ENCODE data around the gene CSRP3.
"Not testable (repeated sequence)": the region's sequence is repeated elsewhere in the genome, so short reads cannot be mapped to it uniquely, and the experiment has no call there.

The CSRP3 gene

GRCh38 chr11:19145319-19145718 lies 56.5 kb downstream of the CSRP3 start:
- H2AFZ ChIP-seq (ENCODE audit: low read length) = no peak overlapping the region
- no peak overlapping the region for H3K4me2 ChIP-seq (ENCODE audit: low read depth, low read length, poor library complexity, severe bottlenecking)
- H3K4me1 ChIP-seq (ENCODE audit: insufficient read depth, low read length, poor library complexity, severe bottlenecking) = no peaks in the 10 kb centered on the region
- no peak overlapping the region for H3K9ac ChIP-seq (ENCODE audit: low read depth, low read length, poor library complexity, severe bottlenecking)
- no peaks in the 10 kb centered on the region for H3K9me2 ChIP-seq (replicated peaks; ENCODE audit: low read depth, low read length)
- H4K20me1 ChIP-seq (ENCODE audit: insufficient read depth, low read length, poor library complexity, severe bottlenecking) = no peaks in the 10 kb centered on the region
- TF ChIP-seq, protein P1, sequence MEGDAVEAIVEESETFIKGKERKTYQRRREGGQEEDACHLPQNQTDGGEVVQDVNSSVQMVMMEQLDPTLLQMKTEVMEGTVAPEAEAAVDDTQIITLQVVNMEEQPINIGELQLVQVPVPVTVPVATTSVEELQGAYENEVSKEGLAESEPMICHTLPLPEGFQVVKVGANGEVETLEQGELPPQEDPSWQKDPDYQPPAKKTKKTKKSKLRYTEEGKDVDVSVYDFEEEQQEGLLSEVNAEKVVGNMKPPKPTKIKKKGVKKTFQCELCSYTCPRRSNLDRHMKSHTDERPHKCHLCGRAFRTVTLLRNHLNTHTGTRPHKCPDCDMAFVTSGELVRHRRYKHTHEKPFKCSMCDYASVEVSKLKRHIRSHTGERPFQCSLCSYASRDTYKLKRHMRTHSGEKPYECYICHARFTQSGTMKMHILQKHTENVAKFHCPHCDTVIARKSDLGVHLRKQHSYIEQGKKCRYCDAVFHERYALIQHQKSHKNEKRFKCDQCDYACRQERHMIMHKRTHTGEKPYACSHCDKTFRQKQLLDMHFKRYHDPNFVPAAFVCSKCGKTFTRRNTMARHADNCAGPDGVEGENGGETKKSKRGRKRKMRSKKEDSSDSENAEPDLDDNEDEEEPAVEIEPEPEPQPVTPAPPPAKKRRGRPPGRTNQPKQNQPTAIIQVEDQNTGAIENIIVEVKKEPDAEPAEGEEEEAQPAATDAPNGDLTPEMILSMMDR (conservative IDR thresholded peaks at IDR 0.05; ENCODE audit: low read length) = no peak
- TF ChIP-seq EZH2phosphoT487 (IDR thresholded peaks at IDR 0.05; ENCODE audit: borderline replicate concordance) = no peak
- no peaks in the 10 kb centered on the region for H3K9me3 ChIP-seq (ENCODE audit: insufficient read depth, low read depth, low read length)
- 0 out of 2 replicates have a peak, but pooled peaks cover 2% of the 10 kb centered on the region for H3F3A ChIP-seq (ENCODE audit: low read depth)
- H3K4me3 ChIP-seq (ENCODE audit: low read length, poor library complexity, severe bottlenecking) = no peak overlapping the region
- H3K27me3 ChIP-seq (ENCODE audit: insufficient read depth, low read length, poor library complexity, severe bottlenecking) = no peaks in the 10 kb centered on the region
- H3K79me2 ChIP-seq (ENCODE audit: insufficient read depth, low read length) = no peaks in the 10 kb centered on the region
- H3K36me3 ChIP-seq (ENCODE audit: insufficient read depth, low read length) = peaks cover 16% of the 10 kb centered on the region; the same call in 1 of the 2 replicates

DNA sequence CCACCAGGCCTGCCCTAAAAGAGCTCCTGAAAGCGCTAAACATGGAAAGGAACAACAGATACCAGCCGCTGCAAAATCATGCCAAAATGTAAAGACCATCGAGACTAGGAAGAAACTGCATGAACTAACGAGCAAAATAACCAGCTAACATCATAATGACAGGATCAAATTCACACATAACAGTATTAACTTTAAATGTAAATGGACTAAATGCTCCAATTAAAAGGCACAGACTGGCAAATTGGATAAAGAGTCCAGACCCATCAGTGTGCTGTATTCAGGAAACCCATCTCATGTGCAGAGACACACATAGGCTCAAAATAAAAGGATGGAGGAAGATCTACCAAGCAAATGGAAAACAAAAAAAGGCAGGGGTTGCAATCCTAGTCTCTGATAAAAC lies 64.9 kb downstream of the CSRP3 start:
- H4K20me1 ChIP-seq (ENCODE audit: insufficient read depth, low read length, poor library complexity, severe bottlenecking); H3K79me2 ChIP-seq (ENCODE audit: insufficient read depth, low read length); H3K9me2 ChIP-seq (replicated peaks; ENCODE audit: low read depth, low read length); H3K9me3 ChIP-seq (ENCODE audit: insufficient read depth, low read depth, low read length); H3K9ac ChIP-seq (ENCODE audit: low read depth, low read length, poor library complexity, severe bottlenecking); H3K4me1 ChIP-seq (ENCODE audit: insufficient read depth, low read length, poor library complexity, severe bottlenecking); H3K4me3 ChIP-seq (ENCODE audit: low read length, poor library complexity, severe bottlenecking); H2AFZ ChIP-seq (ENCODE audit: low read length); H3K27me3 ChIP-seq (ENCODE audit: insufficient read depth, low read length, poor library complexity, severe bottlenecking); H3K4me2 ChIP-seq (ENCODE audit: low read depth, low read length, poor library complexity, severe bottlenecking); H3F3A ChIP-seq (ENCODE audit: low read depth): not testable (repeated sequence)
- H3K36me3 ChIP-seq (ENCODE audit: insufficient read depth, low read length) = peaks cover 13% of the 10 kb centered on the region

DNA sequence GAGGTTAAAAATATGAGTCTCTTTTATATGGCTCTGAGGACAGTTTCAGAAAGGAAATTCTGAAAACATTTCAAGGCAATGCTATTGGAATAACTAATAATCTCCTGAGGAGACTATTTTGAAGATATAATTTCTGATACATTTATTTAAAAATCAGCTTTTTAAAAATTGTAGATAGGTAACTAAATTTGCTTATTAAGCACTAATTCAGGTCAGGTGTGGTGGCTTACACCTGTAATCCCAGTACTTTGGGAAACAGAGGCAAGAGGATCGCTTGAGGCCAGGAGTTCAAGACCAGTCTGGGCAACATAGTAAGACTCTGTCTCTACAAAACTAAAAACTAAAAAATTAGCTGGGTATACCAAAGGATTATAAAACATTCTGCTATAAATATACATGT lies 67.8 kb downstream of the CSRP3 start:
- H3K9me2 ChIP-seq (replicated peaks; ENCODE audit: low read depth, low read length) = no peaks in the 10 kb centered on the region
- H3K4me1 ChIP-seq (ENCODE audit: insufficient read depth, low read length, poor library complexity, severe bottlenecking) = no peaks in the 10 kb centered on the region
- no peaks in the 10 kb centered on the region for H3K27me3 ChIP-seq (ENCODE audit: insufficient read depth, low read length, poor library complexity, severe bottlenecking)
- H3K4me2 ChIP-seq (ENCODE audit: low read depth, low read length, poor library complexity, severe bottlenecking) = no peak overlapping the region
- TF ChIP-seq EZH2phosphoT487 (IDR thresholded peaks at IDR 0.05; ENCODE audit: borderline replicate concordance) = no peak
- TF ChIP-seq, protein P1 (conservative IDR thresholded peaks at IDR 0.05; ENCODE audit: low read length) = no peak
- H3K9me3 ChIP-seq (ENCODE audit: insufficient read depth, low read depth, low read length) = no peaks in the 10 kb centered on the region
- no peaks in the 10 kb centered on the region for H4K20me1 ChIP-seq (ENCODE audit: insufficient read depth, low read length, poor library complexity, severe bottlenecking)
- H3K79me2 ChIP-seq (ENCODE audit: insufficient read depth, low read length) = peaks cover 29% of the 10 kb centered on the region
- peaks cover 13% of the 10 kb centered on the region for H3K36me3 ChIP-seq (ENCODE audit: insufficient read depth, low read length)
- no peaks in the 10 kb centered on the region for H3F3A ChIP-seq (ENCODE audit: low read depth)
- H3K4me3 ChIP-seq (ENCODE audit: low read length, poor library complexity, severe bottlenecking) = no peak overlapping the region
- no peak overlapping the region for H3K9ac ChIP-seq (ENCODE audit: low read depth, low read length, poor library complexity, severe bottlenecking)
- no peak overlapping the region for H2AFZ ChIP-seq (ENCODE audit: low read length)

All from Loucy (cell line).